GM10847 (cell line): ENCODE data around the gene SBNO2.

Experiments used
- POLR2A ChIP-seq: IDR thresholded peaks from 2 replicates; pipeline ENCODE4 v1.6.1; 2011; ENCODE audit not compliant: insufficient read length; ENCODE audit errors: extremely low read depth

SBNO2 gene

GRCh38 chr19:1177322-1178114 lies 3.5 kb upstream of the SBNO2 start:
- TF ChIP-seq POLR2A: no peak

- no peak for TF ChIP-seq POLR2A
Observed at GRCh38 chr19:1173159-1173844, 766 bp downstream of the SBNO2 start.

- no peak for TF ChIP-seq POLR2A
Observed at GRCh38 chr19:1172353-1173158, 1.5 kb downstream of the SBNO2 start.

GRCh38 chr19:1171755-1172352 lies 2.2 kb downstream of the SBNO2 start:
- TF ChIP-seq POLR2A: no peak

- no peak for TF ChIP-seq POLR2A
Observed at GRCh38 chr19:1170938-1171754, 2.9 kb downstream of the SBNO2 start.

GRCh38 chr19:1169921-1170885 lies 3.9 kb downstream of the SBNO2 start:
- TF ChIP-seq POLR2A: no peak

- TF ChIP-seq POLR2A: no peak
Observed at GRCh38 chr19:1169411-1169791, 4.7 kb downstream of the SBNO2 start.

GRCh38 chr19:1168572-1169410 lies 5.3 kb downstream of the SBNO2 start:
- TF ChIP-seq POLR2A: no peak

GRCh38 chr19:1167687-1168571 lies 6.1 kb downstream of the SBNO2 start:
- TF ChIP-seq POLR2A: no peak

GRCh38 chr19:1166872-1167573 lies 7.0 kb downstream of the SBNO2 start:
- no peak for TF ChIP-seq POLR2A
